Skin of body (tissue), 2 donors: ENCODE results near the gene ABCG1. TPM values are rescaled to one million over a fixed set of nuclear protein-coding genes. Genes with fewer than 3 reads are reported as not detected.

Source experiments
- DNase-seq: peaks from one replicate; lab custom pipeline; 2025; lab: John Stamatoyannopoulos, UW
- total RNA-seq: library from RNA; depleted of rRNA; stranded (reverse); fragments of >200 nt; gene quantifications from one replicate; pipeline ENCODE4 v1.2.3, GENCODE V29; 2014

Gene ABCG1
- total RNA-seq, 1 donor from 2014 or later = 19.2 TPM

- DNase-seq = no peak
These were observed 12.8 kb downstream of the ABCG1 start for GRCh38 chr21:42231756-42232155.

GRCh38 chr21:42232176-42232825 lies 13.4 kb downstream of the ABCG1 start:
- DNase-seq = no peak

DNA sequence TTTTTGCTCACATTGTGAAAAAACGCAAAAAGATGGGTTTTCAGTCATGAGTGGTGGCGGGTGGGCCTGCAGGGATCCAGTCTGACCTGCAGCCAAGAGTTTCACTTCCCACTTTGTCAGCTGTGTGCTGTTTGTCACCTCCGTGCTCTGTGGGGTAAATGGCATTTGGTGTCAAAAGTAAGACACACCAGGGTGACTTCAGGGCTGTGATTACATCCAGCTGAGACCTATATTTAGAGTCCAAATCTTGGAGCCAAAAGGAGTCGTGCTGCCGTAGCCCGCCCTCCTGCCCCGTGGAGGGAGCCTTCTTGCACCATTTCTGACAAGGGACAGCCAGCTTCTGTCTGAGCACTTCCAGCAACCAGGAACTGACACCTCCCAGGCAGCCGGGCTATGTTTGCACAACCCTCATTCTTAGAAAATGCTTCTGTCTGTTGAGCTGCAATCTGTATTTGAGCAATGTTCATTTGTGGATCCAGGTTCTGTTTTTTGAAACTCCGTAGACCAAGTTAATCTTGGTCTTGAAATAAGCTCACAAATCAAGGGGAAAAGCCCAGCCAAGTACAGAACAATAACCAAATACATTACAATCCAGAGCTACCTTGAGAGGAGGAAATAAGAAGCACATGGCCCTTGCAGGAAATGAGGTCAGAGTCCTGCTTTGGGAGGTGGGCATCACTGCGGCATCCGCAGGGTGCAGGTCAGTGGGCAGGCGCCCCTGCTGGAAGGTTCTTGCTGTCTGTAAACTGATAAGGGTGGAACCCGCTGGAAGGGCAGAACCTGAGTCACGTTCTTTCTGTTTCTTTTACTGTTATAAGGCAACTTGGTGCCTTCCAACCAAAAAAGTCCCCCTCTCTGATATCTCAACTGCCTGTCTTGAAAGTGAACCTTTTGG lies 14.4 kb downstream of the ABCG1 start:
- DNase-seq = peak; percentile 72

GRCh38 chr21:42234041-42234440 lies 15.1 kb downstream of the ABCG1 start:
- no peak for DNase-seq

DNA sequence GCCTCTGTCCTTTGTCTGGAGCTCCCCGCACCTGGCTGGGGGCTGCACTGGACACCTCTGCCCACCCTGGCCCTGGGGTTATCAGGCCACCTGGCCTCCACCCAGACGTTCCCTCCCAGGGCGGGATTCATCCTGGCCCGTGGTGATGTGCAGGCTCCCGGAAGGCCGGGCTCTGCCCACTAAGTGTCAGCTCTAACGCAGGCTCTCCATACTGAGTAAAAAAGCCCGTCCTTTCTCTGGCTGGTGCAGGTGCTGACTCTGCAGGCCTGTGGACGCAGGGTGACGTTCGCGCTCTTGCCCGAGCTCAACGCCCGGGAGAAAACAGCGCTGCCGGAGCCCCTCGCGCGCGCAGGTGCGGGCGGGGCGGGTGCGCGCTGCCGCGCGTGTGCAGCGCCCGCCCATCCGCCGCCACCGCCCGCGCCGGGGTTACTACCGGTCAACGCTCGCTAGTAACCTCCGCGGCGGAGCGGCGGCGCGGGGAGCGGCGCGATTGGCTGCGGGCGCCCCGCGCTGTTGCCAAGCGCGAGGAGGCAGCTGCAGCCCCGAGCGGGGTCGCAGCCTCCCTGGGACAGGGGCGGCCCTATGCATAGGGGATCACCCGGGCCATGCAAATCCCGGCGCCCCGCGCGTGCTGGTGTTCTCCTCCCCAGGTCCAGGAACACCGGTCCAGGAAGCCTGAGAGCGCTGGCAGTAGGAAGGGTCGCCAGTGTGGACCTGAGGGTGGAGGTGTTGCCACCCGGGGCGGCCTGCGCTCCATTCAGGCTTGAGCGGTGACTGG lies 15.7 kb downstream of the ABCG1 start:
- no peak for DNase-seq

DNA sequence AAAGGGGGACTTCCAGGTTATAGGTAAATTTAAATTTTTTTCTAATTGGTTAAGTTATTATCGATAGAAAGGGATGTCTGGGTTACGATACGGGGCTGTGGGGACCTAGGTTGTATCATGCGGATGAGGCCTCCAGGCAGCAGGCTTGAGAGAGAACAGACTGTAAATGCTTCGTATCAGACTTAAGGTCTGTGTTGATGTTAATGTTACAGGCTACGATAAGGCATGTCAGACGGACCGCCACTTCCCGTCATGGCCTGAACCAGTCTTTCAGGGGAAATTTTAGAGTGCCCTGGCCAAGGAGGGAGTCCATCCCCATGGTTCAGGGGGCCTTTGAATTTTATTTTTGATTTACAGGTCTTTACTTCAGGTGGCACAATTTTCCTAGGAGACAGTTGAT lies 16.7 kb downstream of the ABCG1 start:
- DNase-seq = no peak

- DNase-seq = no peak
These were observed 17.1 kb downstream of the ABCG1 start for GRCh38 chr21:42236014-42236413.

- no peak for DNase-seq
These were observed 17.8 kb downstream of the ABCG1 start for GRCh38 chr21:42236693-42237092.

GRCh38 chr21:42237161-42237560 lies 18.2 kb downstream of the ABCG1 start:
- DNase-seq = no peak

- DNase-seq = no peak
These were observed 18.6 kb downstream of the ABCG1 start for GRCh38 chr21:42237577-42237976.

DNA sequence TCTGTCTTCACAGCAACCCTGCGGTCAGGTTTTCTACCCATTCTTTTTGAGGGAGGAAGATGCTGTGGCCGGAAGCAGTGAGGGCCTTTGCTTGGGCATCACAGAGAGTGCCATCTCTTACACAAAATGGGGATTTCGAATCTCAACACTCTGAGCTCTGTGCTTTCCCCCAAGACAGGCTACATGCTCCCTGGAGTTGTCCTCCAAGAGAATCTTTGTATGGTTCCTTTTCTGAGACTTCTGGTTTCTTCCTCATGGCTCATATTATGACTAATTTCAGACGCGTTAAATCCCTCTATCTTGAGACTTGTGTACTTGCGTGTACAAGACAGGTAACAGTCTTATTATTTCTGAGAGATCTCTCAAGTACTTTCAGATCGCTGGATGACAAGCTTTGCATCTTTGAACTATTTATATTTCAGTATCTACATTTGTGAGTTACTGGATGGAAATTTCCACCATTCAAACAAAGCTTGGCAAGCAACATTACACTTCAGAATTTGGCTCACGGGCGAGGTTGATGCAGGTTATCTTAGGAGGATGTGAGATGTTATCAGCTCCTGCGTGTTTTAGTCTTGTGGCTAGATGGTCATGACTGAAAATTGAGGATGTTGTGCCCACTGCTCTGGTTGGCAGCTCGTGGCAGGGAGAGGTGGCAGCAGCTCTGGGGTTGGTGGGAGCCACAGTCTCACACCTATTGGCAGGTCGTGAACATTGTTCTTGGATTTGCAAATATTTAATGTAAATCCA lies 19.4 kb downstream of the ABCG1 start:
- DNase-seq = no peak

- DNase-seq = no peak
These were observed 20.6 kb downstream of the ABCG1 start for GRCh38 chr21:42239556-42239955.

DNA sequence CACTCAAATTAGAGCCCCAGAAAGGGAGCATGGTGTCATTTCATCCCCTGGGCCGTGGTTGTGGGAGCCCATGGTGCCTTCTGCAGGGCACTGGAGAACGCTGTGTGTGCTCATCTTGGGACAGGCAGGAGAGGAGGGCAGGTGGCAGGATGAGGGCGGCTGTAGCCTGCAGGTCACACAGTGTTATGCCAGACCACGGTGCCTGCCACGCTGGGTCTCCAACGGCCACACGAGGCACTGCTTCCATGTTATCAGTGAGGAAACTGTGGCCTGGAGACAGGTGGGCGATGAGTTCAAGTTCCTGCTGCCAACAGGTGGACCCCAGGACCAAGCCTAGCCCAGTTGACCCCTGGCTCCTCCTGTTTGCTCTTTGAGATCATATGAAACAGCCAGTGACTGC lies 21.0 kb downstream of the ABCG1 start:
- no peak for DNase-seq

GRCh38 chr21:42242611-42243010 lies 23.7 kb downstream of the ABCG1 start:
- DNase-seq = no peak

DNA sequence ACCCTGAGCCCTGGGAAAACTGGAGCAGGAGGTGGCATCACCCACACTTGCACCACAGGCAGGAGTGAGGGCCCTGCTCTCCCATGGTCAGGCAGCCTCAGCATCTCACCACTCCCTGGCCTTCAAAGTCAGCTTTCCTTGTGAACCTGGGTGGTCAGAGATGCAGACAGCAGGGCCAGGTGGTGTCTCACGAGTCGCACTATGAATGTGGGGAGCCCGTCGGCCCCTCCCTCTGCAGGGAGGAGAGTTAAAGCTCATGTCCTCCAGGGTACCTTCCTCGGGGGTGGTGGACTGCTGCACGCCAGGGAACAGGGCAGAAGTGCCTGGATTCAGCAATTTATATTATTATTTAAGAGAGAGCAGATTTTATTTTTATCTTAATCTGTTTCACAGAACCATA lies 24.1 kb downstream of the ABCG1 start:
- no peak for DNase-seq

- no peak for DNase-seq
These were observed 26.6 kb downstream of the ABCG1 start for GRCh38 chr21:42245331-42246193.

DNA sequence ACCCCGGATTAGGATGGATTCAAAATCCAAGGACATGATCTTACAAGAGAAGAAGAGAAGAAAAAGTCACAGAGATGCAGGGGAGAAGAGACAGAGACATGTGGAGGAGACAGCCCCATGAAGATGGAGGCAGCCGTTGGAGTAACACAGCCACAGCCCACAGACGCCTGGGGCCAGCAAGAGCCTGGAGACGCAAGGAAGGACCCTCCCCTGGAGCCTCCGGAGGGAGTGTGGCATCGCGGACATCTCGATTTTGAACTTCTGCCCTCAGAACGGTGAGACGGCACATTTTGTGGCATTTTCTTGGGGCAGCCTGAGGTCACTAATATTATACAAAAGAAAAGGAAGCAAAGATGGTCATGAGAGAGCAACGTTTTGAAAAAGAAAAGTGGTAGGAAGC lies 28.8 kb downstream of the ABCG1 start:
- DNase-seq = no peak

DNA sequence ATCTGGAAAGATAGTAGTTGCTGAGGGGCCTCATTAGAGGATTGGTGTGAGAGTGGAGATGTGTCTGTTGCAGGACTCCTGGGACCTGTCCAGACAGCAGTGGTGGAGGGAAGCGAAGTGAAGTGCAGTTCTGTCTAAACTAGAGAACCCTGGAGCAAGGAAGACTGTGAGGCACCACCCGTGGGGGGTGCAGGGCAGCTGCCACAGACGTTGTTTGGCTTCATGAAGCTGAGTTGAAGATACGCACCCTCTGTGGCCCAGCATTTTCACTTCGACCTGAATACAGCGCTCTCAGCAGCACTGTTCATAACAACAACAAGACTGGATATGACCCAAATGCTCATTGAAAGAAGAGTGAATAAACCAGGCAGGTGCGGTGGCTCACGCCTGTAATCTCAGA lies 29.3 kb downstream of the ABCG1 start:
- DNase-seq = no peak

- no peak for DNase-seq
These were observed 30.1 kb downstream of the ABCG1 start for GRCh38 chr21:42248783-42249597.
